NB4 (cell line): Measurements from ENCODE around the gene TSPAN18.

Experiments used
- CTCF ChIP-seq: IDR thresholded peaks from one replicate; pipeline ENCODE4 v1.5.1; 2012; ENCODE audit warnings: low read depth, low read length
- MAX ChIP-seq: IDR thresholded peaks from 2 replicates; pipeline ENCODE4 v1.6.1; 2011; ENCODE audit warnings: low read depth, low read length
- POLR2A ChIP-seq: IDR thresholded peaks from 2 replicates; pipeline ENCODE4 v1.6.1; 2011; ENCODE audit warnings: mild to moderate bottlenecking; ENCODE audit not compliant: insufficient read length; ENCODE audit errors: extremely low read depth

GRCh38 chr11:44799012-44799411, 72.2 kb downstream of the TSPAN18 start:
- no peak for TF ChIP-seq CTCF
- TF ChIP-seq POLR2A = no peak
- TF ChIP-seq MAX = no peak
